ENCODE data around the gene SLC35D2.
"Not testable (repeated sequence)": the region's sequence is repeated elsewhere in the genome, so short reads cannot be mapped to it uniquely, and the experiment has no call there.

SLC35D2 gene

GRCh38 chr9:96381696-96382095 lies 1.8 kb downstream of the SLC35D2 start:
- H3K9ac ChIP-seq (ENCODE audit: low read depth in 1 of 2, low read length in 2 of 2), result peak overlapping the region; percentile 36 to 43
- peaks cover 6% of the 10 kb centered on the region in 2 donors for H3K36me3 ChIP-seq (ENCODE audit: control insufficient read depth in 2 of 2, insufficient read depth in 2 of 2, low read length in 2 of 2)
- H3K9me3 ChIP-seq (ENCODE audit: control insufficient read depth in 2 of 2, low read length in 2 of 2), result no peaks in the 10 kb centered on the region
- H3K27me3 ChIP-seq (ENCODE audit: control insufficient read depth in 2 of 2, insufficient read depth in 2 of 2, low read length in 2 of 2), result no peaks in the 10 kb centered on the region
- no peak overlapping the region for H3K27ac ChIP-seq (ENCODE audit: low read depth in 2 of 2, low read length in 2 of 2)
- peak overlapping the region; percentile 66 to 92 for H3K4me3 ChIP-seq (ENCODE audit: low read length in 2 of 2)
- H3K4me1 ChIP-seq (ENCODE audit: control insufficient read depth in 2 of 2, insufficient read depth in 2 of 2, low read length in 2 of 2), result peaks cover 21 to 33% of the 10 kb centered on the region in 2 donors

- H3K9ac ChIP-seq (ENCODE audit: low read depth in 1 of 2, low read length in 2 of 2), result peak overlapping the region in 1 of 2 donors; percentile 36
- no peaks in the 10 kb centered on the region for H3K27me3 ChIP-seq (ENCODE audit: control insufficient read depth in 2 of 2, insufficient read depth in 2 of 2, low read length in 2 of 2)
- H3K36me3 ChIP-seq (ENCODE audit: control insufficient read depth in 2 of 2, insufficient read depth in 2 of 2, low read length in 2 of 2), result peaks cover 6% of the 10 kb centered on the region in 2 donors
- no peak overlapping the region for H3K27ac ChIP-seq (ENCODE audit: low read depth in 2 of 2, low read length in 2 of 2)
- no peaks in the 10 kb centered on the region for H3K9me3 ChIP-seq (ENCODE audit: control insufficient read depth in 2 of 2, low read length in 2 of 2)
- H3K4me1 ChIP-seq (ENCODE audit: control insufficient read depth in 2 of 2, insufficient read depth in 2 of 2, low read length in 2 of 2), result peaks cover 21 to 32% of the 10 kb centered on the region in 2 donors
- peak overlapping the region in 1 of 2 donors; percentile 24 for H3K4me3 ChIP-seq (ENCODE audit: low read length in 2 of 2)
These were observed 2.4 kb downstream of the SLC35D2 start for GRCh38 chr9:96381125-96381524.

DNA sequence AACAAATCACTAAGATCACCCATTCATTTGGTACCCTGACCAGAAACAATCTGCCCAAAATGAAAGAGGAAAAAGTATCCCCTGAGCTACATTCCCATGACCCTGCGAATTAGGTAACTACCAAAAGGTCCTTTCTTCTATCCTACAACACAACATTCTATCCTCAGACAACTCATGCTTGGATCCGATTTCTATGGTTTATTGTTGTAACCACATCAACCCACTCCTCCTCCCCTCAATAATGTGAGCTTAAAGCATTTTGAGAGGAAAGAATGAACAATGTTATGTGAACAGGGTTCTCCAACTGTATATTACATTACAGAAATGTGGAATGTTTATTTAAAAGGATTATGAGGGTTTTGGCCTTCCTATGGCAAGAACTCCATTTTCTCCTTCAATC lies 4.0 kb downstream of the SLC35D2 start:
- no peaks in the 10 kb centered on the region for H3K27me3 ChIP-seq (ENCODE audit: control insufficient read depth in 2 of 2, insufficient read depth in 2 of 2, low read length in 2 of 2)
- no peak overlapping the region for H3K27ac ChIP-seq (ENCODE audit: low read depth in 2 of 2, low read length in 2 of 2)
- H3K4me1 ChIP-seq (ENCODE audit: control insufficient read depth in 2 of 2, insufficient read depth in 2 of 2, low read length in 2 of 2), result peaks cover 21 to 26% of the 10 kb centered on the region in 2 donors
- H3K4me3 ChIP-seq (ENCODE audit: low read length in 2 of 2), result no peak overlapping the region
- H3K9ac ChIP-seq (ENCODE audit: low read depth in 1 of 2, low read length in 2 of 2), result no peak overlapping the region
- H3K36me3 ChIP-seq (ENCODE audit: control insufficient read depth in 2 of 2, insufficient read depth in 2 of 2, low read length in 2 of 2), result peaks cover 6% of the 10 kb centered on the region in 2 donors
- no peaks in the 10 kb centered on the region for H3K9me3 ChIP-seq (ENCODE audit: control insufficient read depth in 2 of 2, low read length in 2 of 2)

DNA sequence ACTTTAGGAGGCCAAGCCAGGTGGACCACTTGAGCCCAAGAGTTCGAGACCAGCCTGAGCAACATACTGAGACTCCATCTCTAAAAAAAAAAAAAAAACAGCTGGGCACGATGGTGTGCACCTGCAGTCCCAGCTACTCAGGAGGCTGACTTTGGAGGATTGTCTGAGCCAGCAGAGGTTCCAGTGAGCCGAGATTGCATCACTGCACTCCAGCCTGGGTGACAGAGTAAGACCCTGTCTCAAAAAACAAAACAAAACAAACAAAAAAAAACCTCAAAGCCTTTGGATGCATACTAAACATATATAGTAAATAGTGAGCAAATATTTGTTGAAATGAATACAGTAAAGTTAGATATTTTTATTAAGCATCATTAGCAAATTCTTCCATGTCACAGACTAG lies 5.3 kb downstream of the SLC35D2 start:
- peaks cover 6% of the 10 kb centered on the region in 2 donors for H3K36me3 ChIP-seq (ENCODE audit: control insufficient read depth in 2 of 2, insufficient read depth in 2 of 2, low read length in 2 of 2)
- H3K27me3 ChIP-seq (ENCODE audit: control insufficient read depth in 2 of 2, insufficient read depth in 2 of 2, low read length in 2 of 2), result no peaks in the 10 kb centered on the region
- peaks cover 16 to 22% of the 10 kb centered on the region in 2 donors for H3K4me1 ChIP-seq (ENCODE audit: control insufficient read depth in 2 of 2, insufficient read depth in 2 of 2, low read length in 2 of 2)
- no peak overlapping the region for H3K4me3 ChIP-seq (ENCODE audit: low read length in 2 of 2)
- no peaks in the 10 kb centered on the region for H3K9me3 ChIP-seq (ENCODE audit: control insufficient read depth in 2 of 2, low read length in 2 of 2)
- no peak overlapping the region for H3K9ac ChIP-seq (ENCODE audit: low read depth in 1 of 2, low read length in 2 of 2)
- H3K27ac ChIP-seq (ENCODE audit: low read depth in 2 of 2, low read length in 2 of 2), result no peak overlapping the region

DNA sequence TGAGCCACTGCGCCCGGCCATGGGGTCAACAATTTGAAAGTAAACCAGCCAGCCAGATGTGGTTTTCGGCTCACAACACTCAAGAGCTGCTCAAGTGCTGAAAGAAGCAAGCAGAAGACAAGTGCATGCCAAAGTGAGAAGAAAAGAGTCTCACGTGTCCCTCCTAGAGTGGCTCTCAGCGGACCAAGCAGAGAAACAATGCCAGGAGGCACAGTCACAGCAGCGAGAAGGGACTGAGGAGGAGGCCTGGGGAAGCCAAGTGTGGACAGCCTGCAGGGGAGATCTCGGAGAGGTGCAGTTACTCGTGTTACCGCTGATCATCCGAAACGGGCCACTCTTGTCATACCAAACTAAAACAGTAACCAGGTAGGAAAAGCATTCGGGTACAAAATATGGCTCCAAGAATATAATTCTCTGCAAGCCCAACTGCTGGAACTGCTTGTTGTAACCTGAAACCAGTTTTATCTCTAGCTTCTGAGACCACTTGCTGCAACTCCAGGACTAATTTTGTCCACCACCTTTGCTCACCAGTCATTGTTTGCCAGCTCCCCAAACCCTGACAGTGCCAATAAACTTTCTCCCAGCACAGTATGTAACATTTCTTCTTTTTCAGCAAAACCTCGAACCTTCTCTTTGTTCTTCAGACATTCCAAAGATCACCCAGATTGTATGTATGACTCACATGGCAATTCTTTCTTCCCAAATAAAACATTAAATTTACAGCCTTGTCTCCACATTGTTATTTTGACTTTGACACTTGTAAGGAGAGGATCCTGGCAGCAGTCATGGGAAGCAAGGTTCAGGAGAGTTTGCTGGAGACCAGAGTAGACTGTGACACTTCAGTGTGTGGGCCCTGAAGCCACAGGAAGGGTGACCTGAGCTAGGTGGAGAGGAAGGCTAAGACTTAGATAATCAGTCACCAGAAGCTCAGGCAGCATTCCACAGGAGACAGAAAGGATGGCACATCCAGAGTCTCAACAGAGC lies 6.3 kb downstream of the SLC35D2 start:
- Histone ChIP-seq H3K27ac (ENCODE audit: low read depth in 2 of 2, low read length in 2 of 2) (peak overlapping the region; percentile 41 to 43), H3K4me3 (ENCODE audit: low read length in 2 of 2) (no peak overlapping the region), H3K9ac (ENCODE audit: low read depth in 1 of 2, low read length in 2 of 2) (no peak overlapping the region), H3K9me3 (ENCODE audit: control insufficient read depth in 2 of 2, low read length in 2 of 2) (no peaks in the 10 kb centered on the region), H3K4me1 (ENCODE audit: control insufficient read depth in 2 of 2, insufficient read depth in 2 of 2, low read length in 2 of 2) (peaks cover 13 to 21% of the 10 kb centered on the region in 2 donors), H3K36me3 (ENCODE audit: control insufficient read depth in 2 of 2, insufficient read depth in 2 of 2, low read length in 2 of 2) (peaks cover 6% of the 10 kb centered on the region in 2 donors), H3K27me3 (ENCODE audit: control insufficient read depth in 2 of 2, insufficient read depth in 2 of 2, low read length in 2 of 2) (no peaks in the 10 kb centered on the region)

DNA sequence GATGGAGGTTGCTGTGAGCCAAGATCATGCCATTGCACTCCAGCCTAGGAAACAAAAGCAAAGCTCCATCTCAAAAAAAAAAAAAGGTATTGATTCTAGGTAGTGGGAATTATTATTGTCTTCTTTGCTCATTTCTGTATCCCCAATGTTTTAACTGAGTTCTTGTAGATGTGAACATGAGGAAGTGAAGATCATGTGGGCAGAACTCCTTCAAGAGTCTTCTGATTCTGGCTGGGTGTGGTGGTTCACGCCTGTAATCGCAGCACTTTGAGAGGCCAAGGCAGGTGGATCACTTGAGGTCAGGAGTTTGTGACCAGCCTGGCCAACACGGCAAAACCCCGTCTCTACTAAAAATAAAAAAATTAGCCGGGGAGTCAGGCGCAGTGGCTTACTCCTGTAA lies 8.0 kb downstream of the SLC35D2 start:
- not testable (repeated sequence) for H3K27me3 ChIP-seq (ENCODE audit: control insufficient read depth in 2 of 2, insufficient read depth in 2 of 2, low read length in 2 of 2); H3K36me3 ChIP-seq (ENCODE audit: control insufficient read depth in 2 of 2, insufficient read depth in 2 of 2, low read length in 2 of 2); H3K9me3 ChIP-seq (ENCODE audit: control insufficient read depth in 2 of 2, low read length in 2 of 2); H3K27ac ChIP-seq (ENCODE audit: low read depth in 2 of 2, low read length in 2 of 2); H3K9ac ChIP-seq (ENCODE audit: low read depth in 1 of 2, low read length in 2 of 2); H3K4me3 ChIP-seq (ENCODE audit: low read length in 2 of 2)
- peaks cover 9 to 11% of the 10 kb centered on the region in 2 donors for H3K4me1 ChIP-seq (ENCODE audit: control insufficient read depth in 2 of 2, insufficient read depth in 2 of 2, low read length in 2 of 2)

DNA sequence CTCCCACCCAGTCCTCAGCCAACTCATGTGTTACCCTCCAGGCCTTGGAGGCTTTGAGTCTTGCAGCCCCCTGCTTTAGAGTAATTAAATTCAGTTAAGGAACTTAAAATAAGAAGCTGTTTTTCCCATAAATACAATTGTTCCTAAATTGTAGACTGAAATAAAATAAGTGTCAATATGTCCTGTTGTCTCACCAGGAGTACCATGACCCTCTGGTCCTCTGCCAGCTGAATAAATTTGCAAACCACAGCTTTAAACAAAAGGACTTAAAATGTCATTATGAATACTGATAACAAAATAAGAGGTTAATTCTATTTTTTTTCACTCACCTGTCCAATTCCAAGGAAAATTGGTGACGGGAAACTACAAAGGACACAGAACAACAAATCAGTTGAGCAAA lies 15.6 kb downstream of the SLC35D2 start:
- H3K4me1 ChIP-seq (ENCODE audit: control insufficient read depth in 2 of 2, insufficient read depth in 2 of 2, low read length in 2 of 2), result peaks cover 0 to 2% of the 10 kb centered on the region in 2 donors
- H3K27me3 ChIP-seq (ENCODE audit: control insufficient read depth in 2 of 2, insufficient read depth in 2 of 2, low read length in 2 of 2), result no peaks in the 10 kb centered on the region
- no peak overlapping the region for H3K9ac ChIP-seq (ENCODE audit: low read depth in 1 of 2, low read length in 2 of 2)
- H3K27ac ChIP-seq (ENCODE audit: low read depth in 2 of 2, low read length in 2 of 2), result no peak overlapping the region
- H3K9me3 ChIP-seq (ENCODE audit: control insufficient read depth in 2 of 2, low read length in 2 of 2), result no peaks in the 10 kb centered on the region
- H3K36me3 ChIP-seq (ENCODE audit: control insufficient read depth in 2 of 2, insufficient read depth in 2 of 2, low read length in 2 of 2), result peaks cover 3 to 11% of the 10 kb centered on the region in 2 donors
- H3K4me3 ChIP-seq (ENCODE audit: low read length in 2 of 2), result no peak overlapping the region

DNA sequence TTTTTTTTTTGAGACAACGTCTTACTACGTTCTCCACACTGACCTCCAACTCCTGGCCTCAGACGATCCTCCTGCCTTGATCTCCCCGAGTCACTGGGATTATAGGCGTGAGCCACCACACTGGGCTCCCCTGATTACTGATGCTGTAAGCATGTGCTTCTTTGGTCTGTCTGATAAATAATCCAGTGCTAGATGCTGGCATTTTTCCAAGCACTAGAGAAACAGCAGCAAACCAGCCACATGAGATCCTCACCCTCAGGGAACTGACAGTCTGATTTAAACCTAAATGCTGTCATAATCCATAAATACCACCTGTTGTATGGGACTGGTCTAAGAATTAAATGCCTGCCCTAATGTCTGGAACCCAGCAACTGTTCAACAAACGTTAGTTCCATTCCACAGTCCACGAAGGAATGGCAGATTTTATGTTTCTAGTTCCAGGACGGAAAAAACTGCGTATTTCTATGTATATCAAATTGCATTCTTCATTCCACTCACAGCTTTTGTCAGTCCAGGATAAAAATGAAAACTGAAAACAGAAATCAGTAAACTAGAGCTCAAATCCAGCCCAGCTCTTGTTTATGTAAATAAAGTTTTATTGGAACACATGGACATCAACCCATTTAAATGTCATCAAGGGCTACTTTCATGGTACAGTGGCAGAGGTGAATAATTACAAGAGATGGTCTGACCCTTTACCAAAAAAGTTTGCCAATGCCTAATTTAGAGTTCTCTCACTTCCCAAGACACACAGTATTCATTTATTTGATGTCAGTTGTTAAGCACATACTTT lies 20.1 kb downstream of the SLC35D2 start:
- no peak overlapping the region for H3K9ac ChIP-seq (ENCODE audit: low read depth in 1 of 2, low read length in 2 of 2)
- peaks cover 14 to 22% of the 10 kb centered on the region in 2 donors for H3K36me3 ChIP-seq (ENCODE audit: control insufficient read depth in 2 of 2, insufficient read depth in 2 of 2, low read length in 2 of 2)
- H3K9me3 ChIP-seq (ENCODE audit: control insufficient read depth in 2 of 2, low read length in 2 of 2), result no peaks in the 10 kb centered on the region
- H3K4me1 ChIP-seq (ENCODE audit: control insufficient read depth in 2 of 2, insufficient read depth in 2 of 2, low read length in 2 of 2), result peaks cover 0 to 2% of the 10 kb centered on the region in 2 donors
- H3K27ac ChIP-seq (ENCODE audit: low read depth in 2 of 2, low read length in 2 of 2), result no peak overlapping the region
- H3K27me3 ChIP-seq (ENCODE audit: control insufficient read depth in 2 of 2, insufficient read depth in 2 of 2, low read length in 2 of 2), result no peaks in the 10 kb centered on the region
- no peak overlapping the region for H3K4me3 ChIP-seq (ENCODE audit: low read length in 2 of 2)

GRCh38 chr9:96362119-96362518 lies 21.4 kb downstream of the SLC35D2 start:
- H3K36me3 ChIP-seq (ENCODE audit: control insufficient read depth in 2 of 2, insufficient read depth in 2 of 2, low read length in 2 of 2), result peaks cover 14 to 22% of the 10 kb centered on the region in 2 donors
- not testable (repeated sequence) for H3K27me3 ChIP-seq (ENCODE audit: control insufficient read depth in 2 of 2, insufficient read depth in 2 of 2, low read length in 2 of 2); H3K9me3 ChIP-seq (ENCODE audit: control insufficient read depth in 2 of 2, low read length in 2 of 2); H3K9ac ChIP-seq (ENCODE audit: low read depth in 1 of 2, low read length in 2 of 2); H3K27ac ChIP-seq (ENCODE audit: low read depth in 2 of 2, low read length in 2 of 2); H3K4me3 ChIP-seq (ENCODE audit: low read length in 2 of 2); H3K4me1 ChIP-seq (ENCODE audit: control insufficient read depth in 2 of 2, insufficient read depth in 2 of 2, low read length in 2 of 2)

- no peak overlapping the region for H3K4me3 ChIP-seq (ENCODE audit: low read length in 2 of 2)
- H3K4me1 ChIP-seq (ENCODE audit: control insufficient read depth in 2 of 2, insufficient read depth in 2 of 2, low read length in 2 of 2), result no peaks in the 10 kb centered on the region
- H3K27me3 ChIP-seq (ENCODE audit: control insufficient read depth in 2 of 2, insufficient read depth in 2 of 2, low read length in 2 of 2), result no peaks in the 10 kb centered on the region
- H3K27ac ChIP-seq (ENCODE audit: low read depth in 2 of 2, low read length in 2 of 2), result no peak overlapping the region
- H3K36me3 ChIP-seq (ENCODE audit: control insufficient read depth in 2 of 2, insufficient read depth in 2 of 2, low read length in 2 of 2), result peaks cover 14 to 22% of the 10 kb centered on the region in 2 donors
- H3K9ac ChIP-seq (ENCODE audit: low read depth in 1 of 2, low read length in 2 of 2), result no peak overlapping the region
- no peaks in the 10 kb centered on the region for H3K9me3 ChIP-seq (ENCODE audit: control insufficient read depth in 2 of 2, low read length in 2 of 2)
These were observed 21.8 kb downstream of the SLC35D2 start for GRCh38 chr9:96361668-96362067.

All from mucosa of rectum (tissue), 2 donors.